Hepatocyte (in vitro differentiated cells): ENCODE data around the gene LATS2.

Source experiments
- CTCF ChIP-seq: fragments of 200-600 bp; sonication (generic); IDR thresholded peaks from 2 replicates; pipeline ENCODE4 v1.5.1; 2016; ENCODE audit warnings: antibody characterized with exemption, mild to moderate bottlenecking; ENCODE audit not compliant: poor library complexity
- EZH2 ChIP-seq: fragments of 200-600 bp; sonication (generic); IDR thresholded peaks from 2 replicates; pipeline ENCODE4 v1.6.1; 2016; ENCODE audit warnings: antibody characterized with exemption, mild to moderate bottlenecking, borderline replicate concordance
- EZH2phosphoT487 ChIP-seq: fragments of 200-600 bp; sonication (generic); IDR thresholded peaks from one replicate; pipeline ENCODE4 v1.6.1; 2018; ENCODE audit warnings: antibody characterized with exemption, mild to moderate bottlenecking, low read depth, moderate library complexity; ENCODE audit not compliant: unreplicated experiment, severe bottlenecking

- no peak for TF ChIP-seq CTCF
- no peak for TF ChIP-seq EZH2phosphoT487
- TF ChIP-seq EZH2: no peak
Observed at GRCh38 chr13:21033856-21034602, 27.4 kb downstream of the LATS2 start.
